HG03571 (cell line): ENCODE measurements around the gene CHML.

ENCODE experiments used
- ATAC-seq: cut with Tn5 transposase; IDR thresholded peaks from one replicate; pipeline ENCODE4 v1.9.1; 2021; ENCODE audit not compliant: unreplicated experiment

Gene CHML

DNA sequence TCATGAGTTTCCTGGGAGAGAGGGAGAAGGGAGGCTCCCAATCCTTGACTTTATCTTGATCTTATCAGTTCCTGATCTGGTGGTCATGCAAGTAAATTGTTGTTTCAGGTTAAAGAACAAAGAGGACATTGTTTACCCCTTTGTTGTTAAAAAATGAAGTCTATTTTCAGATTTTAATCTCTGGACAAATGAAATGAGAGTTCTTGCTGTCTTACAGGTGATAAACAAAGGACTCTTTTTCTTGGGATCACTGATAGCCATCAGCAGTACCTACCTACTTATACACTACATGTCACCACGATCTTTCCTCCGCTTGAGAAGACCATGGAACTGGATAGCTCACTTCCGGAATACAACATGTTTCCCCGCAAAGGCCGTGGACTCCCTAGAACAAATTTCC lies 48.4 kb downstream of the CHML start:
- no peak for ATAC-seq

DNA sequence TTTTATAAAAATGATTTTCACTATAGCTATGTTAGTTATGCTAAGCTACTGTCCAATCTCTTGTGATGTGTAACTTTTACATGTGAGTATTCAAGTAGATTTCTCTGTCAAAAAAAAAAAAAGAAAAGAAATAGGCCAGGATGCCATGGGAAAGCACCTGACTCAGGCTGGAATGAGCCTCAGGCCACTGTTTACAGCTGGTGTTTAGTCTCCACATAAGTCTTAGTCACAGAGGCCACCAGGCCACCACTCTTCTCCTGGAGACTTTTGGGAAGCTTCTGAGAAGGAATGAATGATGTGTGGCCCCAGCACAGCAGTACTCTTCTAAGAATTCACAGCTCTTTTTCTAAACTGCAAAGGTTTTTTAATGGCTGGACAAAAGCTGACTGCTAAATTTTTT lies 48.9 kb downstream of the CHML start:
- ATAC-seq = no peak

DNA sequence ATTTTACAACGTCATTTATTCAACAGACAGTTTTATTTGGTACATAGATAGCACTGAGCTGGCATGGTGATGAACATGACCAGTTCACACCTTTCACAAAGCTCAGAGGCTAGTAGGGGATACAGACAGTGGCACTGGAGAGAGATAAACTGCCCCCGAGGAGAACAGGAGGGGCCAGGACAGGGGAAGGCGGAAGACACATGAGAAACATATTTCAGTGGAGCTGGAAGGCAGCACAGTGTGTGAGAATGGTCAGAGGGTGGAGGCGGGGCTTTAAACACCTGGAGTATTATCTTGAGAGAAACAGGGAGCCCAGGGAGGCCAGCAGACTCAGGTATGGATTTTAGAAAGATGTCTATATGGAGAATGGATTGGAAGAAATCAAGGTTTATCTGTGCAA lies 49.5 kb downstream of the CHML start:
- no peak for ATAC-seq
